Hepatocyte (in vitro differentiated cells): ENCODE data around the gene ATP8B4. TPM values are rescaled to one million over a fixed set of nuclear protein-coding genes. Genes with fewer than 3 reads are reported as not detected.
A peak's percentile ranks its signal among the peaks of the same experiment; 100 is the strongest.

Experiments used
- DNase-seq: peaks from one replicate; pipeline ENCODE4 v3.0.0-alpha.2; 2016; ENCODE audit warnings: low spot score
- H2AFZ ChIP-seq: fragments of 200-600 bp; sonication (generic); 2 replicates; pipeline ENCODE4 v1.6.0; 2016; ENCODE audit warnings: antibody characterized with exemption, mild to moderate bottlenecking
- H3K27ac ChIP-seq: fragments of 200-600 bp; sonication (generic); 2 replicates; pipeline ENCODE4 v1.5.1; 2016; ENCODE audit warnings: mild to moderate bottlenecking
- H3K27me3 ChIP-seq: fragments of 200-600 bp; sonication (generic); 2 replicates; pipeline ENCODE4 v1.6.1; 2016
- H3K36me3 ChIP-seq: fragments of 200-600 bp; sonication (generic); replicated peaks from 2 replicates; pipeline ENCODE4 v1.5.1; 2016; ENCODE audit warnings: low read depth; ENCODE audit not compliant: insufficient read depth
- H3K4me1 ChIP-seq: fragments of 200-600 bp; sonication (generic); 2 replicates; pipeline ENCODE4 v1.5.1; 2016; ENCODE audit warnings: mild to moderate bottlenecking, moderate library complexity; ENCODE audit not compliant: insufficient read depth
- H3K4me2 ChIP-seq: fragments of 200-600 bp; sonication (generic); 2 replicates; pipeline ENCODE4 v1.6.0; 2016
- H3K4me3 ChIP-seq: fragments of 200-600 bp; sonication (generic); 2 replicates; pipeline ENCODE4 v1.5.1; 2016; ENCODE audit warnings: mild to moderate bottlenecking
- H3K79me2 ChIP-seq: fragments of 200-600 bp; sonication (generic); 2 replicates; pipeline ENCODE4 v1.6.0; 2017; ENCODE audit warnings: mild to moderate bottlenecking
- H3K9me2 ChIP-seq: fragments of 200-600 bp; sonication (generic); replicated peaks from 2 replicates; pipeline ENCODE4 v1.6.0; 2017; ENCODE audit warnings: mild to moderate bottlenecking; ENCODE audit not compliant: insufficient read depth
- H3K9me3 ChIP-seq: fragments of 200-600 bp; sonication (generic); 2 replicates; pipeline ENCODE4 v1.5.1; 2016; ENCODE audit warnings: low read depth, mild to moderate bottlenecking
- H4K20me1 ChIP-seq: fragments of 200-600 bp; sonication (generic); 2 replicates; pipeline ENCODE4 v1.6.0; 2016; ENCODE audit warnings: mild to moderate bottlenecking; ENCODE audit not compliant: insufficient read depth, poor library complexity, severe bottlenecking
- CTCF ChIP-seq: fragments of 200-600 bp; sonication (generic); IDR thresholded peaks from 2 replicates; pipeline ENCODE4 v1.5.1; 2016; ENCODE audit warnings: antibody characterized with exemption, mild to moderate bottlenecking; ENCODE audit not compliant: poor library complexity
- EZH2 ChIP-seq: fragments of 200-600 bp; sonication (generic); IDR thresholded peaks from 2 replicates; pipeline ENCODE4 v1.6.1; 2016; ENCODE audit warnings: antibody characterized with exemption, mild to moderate bottlenecking, borderline replicate concordance
- EZH2phosphoT487 ChIP-seq: fragments of 200-600 bp; sonication (generic); IDR thresholded peaks from one replicate; pipeline ENCODE4 v1.6.1; 2018; ENCODE audit warnings: antibody characterized with exemption, mild to moderate bottlenecking, low read depth, moderate library complexity; ENCODE audit not compliant: unreplicated experiment, severe bottlenecking
- WGBS: methylation state at CpG from one replicate; pipeline ENCODE4 v1.1.6; 2016; ENCODE audit warnings: low lambda C conversion rate; ENCODE audit errors: missing lambda C conversion rate; 5-methylcytosine and 5-hydroxymethylcytosine counted together
- polyA plus RNA-seq: library from polyadenylated mRNA; unstranded; fragments of >200 nt; fragmentation: Nextera tagmentation; extraction: Ambion mirVana; gene quantifications from 2 replicates; pipeline ENCODE4 v1.2.1, GENCODE V29; 2016
- total RNA-seq: library from RNA; depleted of rRNA; stranded (reverse); fragments of >200 nt; gene quantifications from 2 replicates; pipeline ENCODE4 v1.2.3, GENCODE V29; 2014

ATP8B4 gene
- total and polyA plus RNA-seq, 2 experiments from 2014 or later, result 1.3 to 9.5 TPM

GRCh38 chr15:50068016-50068415 is 51.0 kb downstream of the ATP8B4 start:
- peak overlapping the region; percentile 27 for H3K27ac ChIP-seq
- no peaks in the 10 kb centered on the region for H4K20me1 ChIP-seq
- no peak overlapping the region for H3K4me2 ChIP-seq
- 54% methylated on average over 3 of the region's 3 CpGs for WGBS
- no peaks in the 10 kb centered on the region for H3K9me2 ChIP-seq
- H2AFZ ChIP-seq, result no peak overlapping the region
- peak; percentile 40 for DNase-seq
- H3K4me1 ChIP-seq, result no peaks in the 10 kb centered on the region
- no peaks in the 10 kb centered on the region for H3K9me3 ChIP-seq
- H3K36me3 ChIP-seq, result no peaks in the 10 kb centered on the region
- no peak for TF ChIP-seq EZH2phosphoT487
- TF ChIP-seq CTCF, result no peak
- TF ChIP-seq EZH2, result no peak
- no peaks in the 10 kb centered on the region for H3K27me3 ChIP-seq
- H3K4me3 ChIP-seq, result no peak overlapping the region
- no peaks in the 10 kb centered on the region for H3K79me2 ChIP-seq

DNA sequence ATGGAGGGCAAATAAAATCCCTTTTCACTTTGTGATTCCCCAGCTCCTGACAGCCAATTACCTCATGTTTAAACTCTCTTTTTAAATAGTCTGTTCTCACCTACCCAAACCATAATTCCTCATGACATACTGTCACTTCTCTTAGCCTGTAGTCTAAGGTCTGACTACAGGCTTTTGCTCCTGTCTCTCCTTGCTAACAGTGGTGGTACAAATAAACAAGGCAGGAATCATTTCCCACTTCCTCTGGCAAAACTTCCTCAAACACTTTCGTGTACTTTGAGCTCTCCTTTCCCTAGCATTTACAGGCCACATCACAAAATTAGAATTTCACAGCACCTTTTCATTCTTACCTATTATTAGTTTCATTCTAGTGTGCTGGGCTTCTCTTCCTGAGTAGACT is 51.8 kb downstream of the ATP8B4 start:
- H2AFZ ChIP-seq, result no peak overlapping the region
- no peaks in the 10 kb centered on the region for H3K9me3 ChIP-seq
- H3K27ac ChIP-seq, result peak overlapping the region; percentile 27
- H3K79me2 ChIP-seq, result no peaks in the 10 kb centered on the region
- no peaks in the 10 kb centered on the region for H3K9me2 ChIP-seq
- H4K20me1 ChIP-seq, result no peaks in the 10 kb centered on the region
- H3K36me3 ChIP-seq, result no peaks in the 10 kb centered on the region
- TF ChIP-seq EZH2phosphoT487, result no peak
- TF ChIP-seq CTCF, result no peak
- TF ChIP-seq EZH2, result no peak
- H3K4me2 ChIP-seq, result no peak overlapping the region
- no peak overlapping the region for H3K4me3 ChIP-seq
- 61% methylated on average over 1 of the region's 1 CpG for WGBS
- no peak for DNase-seq
- H3K27me3 ChIP-seq, result no peaks in the 10 kb centered on the region
- H3K4me1 ChIP-seq, result no peaks in the 10 kb centered on the region

DNA sequence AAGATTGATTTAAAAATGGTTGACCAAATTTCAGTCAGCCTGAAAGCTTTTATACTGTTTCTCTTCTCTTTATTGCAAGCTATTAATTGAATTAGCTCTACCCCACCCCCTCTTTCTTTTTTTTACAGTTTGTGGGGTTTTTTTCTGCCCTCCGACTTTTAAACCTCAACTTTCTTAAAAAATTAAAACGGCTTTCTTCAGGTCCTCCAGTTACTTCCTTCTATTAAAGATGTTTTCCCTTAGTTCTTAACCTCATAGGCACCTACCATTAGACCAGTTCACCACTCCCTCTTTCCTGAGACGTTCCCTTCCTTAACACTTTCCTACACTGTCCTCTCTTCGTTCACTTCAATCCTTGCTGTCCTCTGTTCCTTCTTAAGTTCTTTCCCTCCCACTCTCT is 52.4 kb downstream of the ATP8B4 start:
- 87% methylated on average over 4 of the region's 4 CpGs for WGBS
- no peak overlapping the region for H3K4me3 ChIP-seq
- no peaks in the 10 kb centered on the region for H3K79me2 ChIP-seq
- no peak for TF ChIP-seq EZH2
- TF ChIP-seq CTCF, result no peak
- no peak for TF ChIP-seq EZH2phosphoT487
- DNase-seq, result no peak
- no peaks in the 10 kb centered on the region for H3K9me3 ChIP-seq
- H3K27ac ChIP-seq, result peak overlapping the region; percentile 27
- no peak overlapping the region for H2AFZ ChIP-seq
- no peaks in the 10 kb centered on the region for H3K4me1 ChIP-seq
- H3K9me2 ChIP-seq, result no peaks in the 10 kb centered on the region
- H3K4me2 ChIP-seq, result no peak overlapping the region
- H3K27me3 ChIP-seq, result no peaks in the 10 kb centered on the region
- no peaks in the 10 kb centered on the region for H4K20me1 ChIP-seq
- no peaks in the 10 kb centered on the region for H3K36me3 ChIP-seq

DNA sequence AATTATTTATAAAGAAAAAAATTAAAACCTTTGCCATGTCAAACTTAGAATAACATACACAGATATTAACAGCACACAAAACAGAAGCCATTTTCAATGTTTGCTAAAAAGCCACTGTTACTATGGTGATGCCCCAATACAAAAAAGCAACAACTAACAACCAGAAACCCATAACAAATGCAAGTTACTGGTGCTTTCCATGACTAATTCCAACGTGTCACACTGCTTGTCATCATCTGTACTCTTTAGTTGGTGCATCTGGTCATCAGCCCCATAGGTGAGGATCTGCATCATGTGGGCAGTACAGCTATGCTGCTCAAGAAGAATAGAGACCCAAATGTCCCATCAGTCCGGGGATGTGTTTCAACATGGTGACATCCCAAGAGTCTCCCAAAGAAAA is 52.8 kb downstream of the ATP8B4 start:
- H3K9me3 ChIP-seq, result no peaks in the 10 kb centered on the region
- H3K79me2 ChIP-seq, result no peaks in the 10 kb centered on the region
- no peak overlapping the region for H3K27ac ChIP-seq
- no peak overlapping the region for H3K4me2 ChIP-seq
- no peaks in the 10 kb centered on the region for H3K27me3 ChIP-seq
- no peak for DNase-seq
- WGBS, result 80% methylated on average over 2 of the region's 2 CpGs
- no peak overlapping the region for H2AFZ ChIP-seq
- H3K36me3 ChIP-seq, result no peaks in the 10 kb centered on the region
- no peaks in the 10 kb centered on the region for H3K4me1 ChIP-seq
- H4K20me1 ChIP-seq, result no peaks in the 10 kb centered on the region
- no peak for TF ChIP-seq EZH2
- no peaks in the 10 kb centered on the region for H3K9me2 ChIP-seq
- H3K4me3 ChIP-seq, result no peak overlapping the region
